ENCODE measurements around the gene RPS6KB2.
"Not testable (repeated sequence)": the region's sequence is repeated elsewhere in the genome, so short reads cannot be mapped to it uniquely, and the experiment has no call there.

Gene RPS6KB2

GRCh38 chr11:67398661-67399563 lies 29.4 kb upstream of the RPS6KB2 start:
- in situ Hi-C loops (cut with HindIII; ENCODE audit: low pct_ligation_motif_present, low sequenced_read_pairs): no loop called here
- TF ChIP-seq CTCF (IDR thresholded peaks at IDR 0.05; ENCODE audit: low read depth, low read length, missing control alignments): no peak
- Histone ChIP-seq H3K4me3 (ENCODE audit: low read depth, low read length) (no peak overlapping the region), H3K27ac (no peak overlapping the region), H3K36me3 (replicated peaks) (peaks cover 31% of the 10 kb centered on the region), H3K27me3 (replicated peaks) (no peaks in the 10 kb centered on the region)
- DNase-seq: no peak

DNA sequence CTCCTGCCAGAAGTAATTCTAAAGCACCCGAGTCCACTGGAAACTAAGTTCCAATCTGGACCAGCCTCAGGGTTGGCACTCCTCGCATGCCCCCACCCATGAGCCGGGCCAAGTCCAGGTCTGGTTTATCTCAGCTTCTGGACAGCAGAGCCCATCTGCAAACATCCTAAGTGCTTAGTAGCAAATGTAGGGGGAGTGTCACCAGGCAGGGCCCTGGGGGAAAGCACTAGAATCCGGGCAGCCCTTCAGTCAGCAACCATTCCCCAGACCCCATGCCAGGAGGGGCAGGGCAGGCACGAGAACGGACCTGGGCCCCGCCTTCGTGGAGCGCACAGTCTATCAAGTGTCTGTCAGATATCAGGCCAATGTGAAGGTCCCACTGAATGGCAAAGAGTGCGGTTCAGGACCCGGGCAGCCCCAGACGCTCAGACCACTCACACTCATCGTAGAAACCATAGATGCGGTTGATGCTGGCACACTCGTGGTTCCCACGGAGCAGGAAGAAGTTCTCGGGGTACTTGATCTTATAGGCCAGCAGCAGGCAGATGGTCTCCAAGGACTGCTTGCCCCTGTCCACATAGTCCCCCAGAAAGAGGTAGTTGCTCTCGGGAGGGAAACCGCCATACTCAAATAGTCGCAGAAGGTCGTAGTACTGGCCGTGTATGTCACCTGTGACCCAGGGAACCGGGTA lies 27.9 kb upstream of the RPS6KB2 start:
- H3K27ac ChIP-seq: no peak overlapping the region
- no peaks in the 10 kb centered on the region for H3K27me3 ChIP-seq (replicated peaks)
- no peak for DNase-seq
- in situ Hi-C loops (cut with HindIII; ENCODE audit: low pct_ligation_motif_present, low sequenced_read_pairs): no loop called here
- TF ChIP-seq CTCF (IDR thresholded peaks at IDR 0.05; ENCODE audit: low read depth, low read length, missing control alignments): no peak
- H3K4me3 ChIP-seq (ENCODE audit: low read depth, low read length): peak overlapping the region; percentile 85
- peaks cover 31% of the 10 kb centered on the region for H3K36me3 ChIP-seq (replicated peaks)

DNA sequence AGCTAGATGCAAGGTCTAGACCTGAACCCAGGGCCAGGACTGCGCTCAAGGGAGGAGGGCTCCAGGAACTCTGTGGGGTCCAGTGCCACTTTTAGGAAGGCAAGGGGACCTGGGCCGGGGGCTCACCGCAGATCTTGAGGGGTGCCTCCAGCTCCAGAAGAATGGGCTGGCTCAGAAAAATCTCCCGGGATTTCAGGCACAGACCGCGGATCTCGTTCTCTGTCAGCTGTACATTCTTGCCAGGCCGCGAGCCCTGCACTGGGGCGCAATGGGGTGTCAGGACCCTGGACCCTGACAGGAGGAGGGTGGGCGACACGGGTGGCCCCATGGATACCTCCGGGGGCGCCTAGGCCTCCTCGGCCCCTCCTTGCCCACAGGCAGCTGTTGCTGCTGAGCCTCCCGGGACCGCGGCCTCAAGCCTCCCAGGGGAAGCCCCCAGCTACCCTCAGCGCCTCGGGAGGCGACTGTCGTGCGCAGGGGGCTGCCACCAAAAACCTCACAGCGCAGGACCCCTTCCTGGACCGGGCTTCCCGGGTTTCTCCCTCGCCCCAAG lies 27.3 kb upstream of the RPS6KB2 start:
- Histone ChIP-seq H3K27ac (peak overlapping the region; percentile 80), H3K36me3 (replicated peaks) (peaks cover 31% of the 10 kb centered on the region), H3K27me3 (replicated peaks) (no peaks in the 10 kb centered on the region), H3K4me3 (ENCODE audit: low read depth, low read length) (peak overlapping the region; percentile 85)
- DNase-seq: no peak
- no peak for TF ChIP-seq CTCF (IDR thresholded peaks at IDR 0.05; ENCODE audit: low read depth, low read length, missing control alignments)
- in situ Hi-C loops (cut with HindIII; ENCODE audit: low pct_ligation_motif_present, low sequenced_read_pairs): no loop called here

- Histone ChIP-seq H3K4me3 (ENCODE audit: low read depth, low read length) (peak within 1 kb of the TSS; percentile 85), H3K36me3 (replicated peaks) (peaks cover 31% of the 10 kb centered on the region), H3K27me3 (replicated peaks) (no peaks in the 10 kb centered on the region), H3K27ac (peak within 1 kb of the TSS; percentile 80)
- peak; percentile 23 for TF ChIP-seq CTCF (IDR thresholded peaks at IDR 0.05; ENCODE audit: low read depth, low read length, missing control alignments)
- DNase-seq: peak; percentile 69
- in situ Hi-C loops (cut with HindIII; ENCODE audit: low pct_ligation_motif_present, low sequenced_read_pairs): no loop called here
Observed at GRCh38 chr11:67401495-67402191, 26.7 kb upstream of the RPS6KB2 start, which contains the start of gene PPP1CA. Gene PPP1CA, minus strand, starts transcription at chr11:67401858. Its CDS starts 76 bp downstream, at chr11:67401782.

DNA sequence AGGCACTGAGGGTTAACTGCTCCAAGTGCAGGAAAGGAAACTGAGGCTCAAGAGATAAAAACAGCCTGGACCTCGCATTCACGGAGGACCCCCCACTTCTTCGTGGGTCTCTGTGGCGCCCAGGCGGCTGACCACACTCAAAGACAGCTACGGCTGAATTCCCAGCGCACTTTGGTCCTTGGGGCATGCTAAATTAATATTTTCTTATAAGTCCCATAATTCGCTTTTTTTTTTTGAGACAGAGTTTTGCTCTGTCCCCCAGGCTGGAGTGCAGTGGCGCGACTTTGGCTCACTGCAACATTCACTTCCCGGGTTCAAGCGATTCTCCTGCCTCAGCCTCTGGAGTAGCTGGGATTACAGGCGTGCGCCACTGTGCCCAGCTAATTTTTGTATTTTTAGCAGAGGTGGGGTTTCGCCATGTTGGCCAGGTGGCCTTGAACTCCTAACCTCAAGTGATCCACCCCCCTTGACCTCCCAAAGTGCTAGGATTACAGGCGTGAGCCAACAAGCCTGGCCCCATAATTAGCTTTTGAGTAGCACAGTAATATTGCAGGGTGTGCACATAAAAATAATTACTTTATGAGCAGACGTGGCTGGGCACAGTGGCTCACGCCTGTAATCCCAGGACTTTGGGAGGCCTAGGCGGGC lies 26.0 kb upstream of the RPS6KB2 start:
- H3K36me3 ChIP-seq (replicated peaks): peaks cover 28% of the 10 kb centered on the region
- DNase-seq; H3K27me3 ChIP-seq (replicated peaks); in situ Hi-C loops (cut with HindIII; ENCODE audit: low pct_ligation_motif_present, low sequenced_read_pairs): not testable (repeated sequence)
- H3K4me3 ChIP-seq (ENCODE audit: low read depth, low read length): peak overlapping the region; percentile 43
- peak overlapping the region; percentile 60 for H3K27ac ChIP-seq

DNA sequence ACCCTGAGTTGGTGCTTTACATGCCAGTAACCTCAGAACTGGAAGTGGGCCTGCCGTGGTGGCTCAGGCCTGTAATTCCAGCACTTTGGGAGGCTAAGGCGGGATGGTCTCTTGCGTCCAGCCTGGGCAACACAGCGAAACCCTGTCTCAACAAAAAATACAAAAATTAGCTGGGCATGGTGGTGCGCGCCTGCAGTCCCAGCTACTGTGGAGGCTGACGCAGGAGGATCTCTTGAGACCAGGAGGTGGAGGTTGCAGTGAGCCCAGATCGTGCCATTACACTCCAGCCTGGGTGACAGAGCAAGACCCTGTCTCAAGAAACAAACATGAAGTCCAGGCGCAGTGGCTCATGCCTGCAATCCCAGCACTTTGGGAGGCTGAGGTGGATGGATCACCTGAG lies 25.2 kb upstream of the RPS6KB2 start:
- H3K27me3 ChIP-seq (replicated peaks); H3K4me3 ChIP-seq (ENCODE audit: low read depth, low read length); in situ Hi-C loops (cut with HindIII; ENCODE audit: low pct_ligation_motif_present, low sequenced_read_pairs); DNase-seq; H3K27ac ChIP-seq: not testable (repeated sequence)
- peaks cover 21% of the 10 kb centered on the region for H3K36me3 ChIP-seq (replicated peaks)

All from brain microvascular endothelial cell (primary cell).